Mesenchymal stem cell (in vitro differentiated cells and primary cell): ENCODE measurements around the gene FAM181A.
A peak's percentile ranks its signal among the peaks of the same experiment; 100 is the strongest.

ENCODE experiments used
- DNase-seq: peaks from one replicate; pipeline ENCODE4 v3.0.0-alpha.2; 2013
- H2AFZ ChIP-seq: one replicate; pipeline ENCODE4 v1.6.1; 2013; ENCODE audit warnings: low read depth, mild to moderate bottlenecking, control low read depth, inconsistent platforms, low read length, moderate library complexity
- H2AK5ac ChIP-seq: 2 replicates; pipeline ENCODE4 v1.6.1; 2013; ENCODE audit warnings: low read length, moderate library complexity, mild to moderate bottlenecking, inconsistent platforms; ENCODE audit not compliant: severe bottlenecking
- H2BK120ac ChIP-seq: one replicate; pipeline ENCODE4 v1.6.1; 2013; ENCODE audit warnings: low read depth, mild to moderate bottlenecking, inconsistent platforms, low read length, moderate library complexity
- H2BK12ac ChIP-seq, 2 experiments: one replicate each; pipeline ENCODE4 v1.6.1; 2013; ENCODE audit warnings: inconsistent platforms in 2 of 2, low read length in 2 of 2, mild to moderate bottlenecking in 2 of 2, moderate library complexity in 2 of 2, control low read depth in 1 of 2
- H2BK15ac ChIP-seq: one replicate; pipeline ENCODE4 v1.6.1; 2013; ENCODE audit warnings: mild to moderate bottlenecking, low read depth, inconsistent platforms; ENCODE audit not compliant: poor library complexity, severe bottlenecking
- H2BK5ac ChIP-seq: 2 replicates; pipeline ENCODE4 v1.6.1; 2013; ENCODE audit warnings: low read depth, mild to moderate bottlenecking, low read length, control low read depth, inconsistent platforms; ENCODE audit not compliant: poor library complexity, severe bottlenecking
- H3K14ac ChIP-seq, 2 experiments: one replicate each; pipeline ENCODE4 v1.6.1; 2013; ENCODE audit warnings: inconsistent platforms in 2 of 2, low read length in 2 of 2, control low read depth in 1 of 2, mild to moderate bottlenecking in 1 of 2, moderate library complexity in 1 of 2
- H3K18ac ChIP-seq, 2 experiments: one replicate each; pipeline ENCODE4 v1.6.1; 2013; ENCODE audit warnings: inconsistent platforms in 2 of 2, low read length in 2 of 2, control low read depth in 1 of 2, low read depth in 1 of 2, mild to moderate bottlenecking in 1 of 2
- H3K23ac ChIP-seq, 2 experiments: one replicate each; pipeline ENCODE4 v1.6.1; 2013; ENCODE audit warnings: inconsistent platforms in 2 of 2, low read length in 2 of 2, mild to moderate bottlenecking in 2 of 2, moderate library complexity in 2 of 2, control low read depth in 1 of 2
- H3K27ac ChIP-seq: 2 replicates; pipeline ENCODE4 v1.5.1; 2013; ENCODE audit warnings: mild to moderate bottlenecking, moderate library complexity, low read length, control low read depth, inconsistent platforms; ENCODE audit not compliant: poor library complexity, severe bottlenecking
- H3K27me3 ChIP-seq, 2 experiments: 2 replicates each; pipeline versions ENCODE4 v1.6.1 to v1.7.0; 2013; ENCODE audit warnings: low read length in 2 of 2, mild to moderate bottlenecking in 2 of 2, moderate library complexity in 2 of 2, control low read depth in 1 of 2, inconsistent platforms in 1 of 2; ENCODE audit not compliant: control insufficient read depth in 1 of 2, insufficient read depth in 1 of 2
- H3K36me3 ChIP-seq, 2 experiments: 2 replicates each; pipeline versions ENCODE4 v1.6.1 to v1.7.0; 2013; ENCODE audit warnings: low read length in 2 of 2, control low read depth in 1 of 2, inconsistent platforms in 1 of 2, low read depth in 1 of 2, mild to moderate bottlenecking in 1 of 2; ENCODE audit not compliant: insufficient read depth in 2 of 2, control insufficient read depth in 1 of 2
- H3K4ac ChIP-seq, 2 experiments: one replicate each; pipeline ENCODE4 v1.6.1; 2013; ENCODE audit warnings: inconsistent platforms in 2 of 2, low read length in 2 of 2, mild to moderate bottlenecking in 2 of 2, moderate library complexity in 2 of 2, control low read depth in 1 of 2, low read depth in 1 of 2
- H3K4me1 ChIP-seq: 2 replicates; pipeline ENCODE4 v1.6.1; 2013; ENCODE audit warnings: low read depth, low read length, control low read depth; ENCODE audit not compliant: control insufficient read depth, insufficient read depth
- H3K4me2 ChIP-seq: 2 replicates; pipeline ENCODE4 v1.6.1; 2013; ENCODE audit warnings: low read length, mild to moderate bottlenecking, inconsistent platforms; ENCODE audit not compliant: poor library complexity, severe bottlenecking
- H3K4me3 ChIP-seq, 2 experiments: 2 replicates each; pipeline versions ENCODE4 v1.5.1 to v1.7.0; 2013; ENCODE audit warnings: low read length in 2 of 2, mild to moderate bottlenecking in 2 of 2, control low read depth in 1 of 2, low read depth in 1 of 2; ENCODE audit not compliant: insufficient read depth in 1 of 2
- H3K79me1 ChIP-seq: replicated peaks from 2 replicates; pipeline ENCODE4 v1.6.1; 2013; ENCODE audit warnings: mild to moderate bottlenecking, control low read depth, low read length, inconsistent platforms; ENCODE audit not compliant: poor library complexity, severe bottlenecking
- H3K9ac ChIP-seq: 2 replicates; pipeline ENCODE4 v1.7.0; 2013; ENCODE audit warnings: mild to moderate bottlenecking, low read length, moderate library complexity
- H3K9me3 ChIP-seq: 2 replicates; pipeline ENCODE4 v1.7.0; 2013; ENCODE audit warnings: mild to moderate bottlenecking, low read length; ENCODE audit not compliant: control insufficient read depth
- H4K8ac ChIP-seq: one replicate; pipeline ENCODE4 v1.6.1; 2013; ENCODE audit warnings: inconsistent platforms, mild to moderate bottlenecking, low read length, moderate library complexity
- H4K91ac ChIP-seq: one replicate; pipeline ENCODE4 v1.6.1; 2013; ENCODE audit warnings: mild to moderate bottlenecking, low read length, inconsistent platforms
- WGBS: methylation state at CpG from one replicate; pipeline ENCODE4 v1.1.7; 2013; ENCODE audit warnings: mixed read lengths; 5-methylcytosine and 5-hydroxymethylcytosine counted together

FAM181A gene

GRCh38 chr14:93937519-93937918 is 10.4 kb downstream of the FAM181A start:
- Histone ChIP-seq H2AK5ac (no peak overlapping the region), H3K4ac (no peak overlapping the region), H3K9ac (no peak overlapping the region), H3K9me3 (no peaks in the 10 kb centered on the region), H4K8ac (no peak overlapping the region), H2AFZ (no peak overlapping the region), H3K4me2 (no peak overlapping the region), H2BK120ac (no peak overlapping the region), H3K27ac (no peak overlapping the region), H3K4me1 (peaks cover 31% of the 10 kb centered on the region), H2BK12ac (no peak overlapping the region), H3K36me3 (peaks cover 0 to 3% of the 10 kb centered on the region in 2 experiments), H3K4me3 (no peak overlapping the region), H3K23ac (no peak overlapping the region), H3K27me3 (peaks cover 28 to 65% of the 10 kb centered on the region in 2 experiments), H2BK5ac (no peak overlapping the region), H4K91ac (no peak overlapping the region), H3K14ac (no peak overlapping the region), H2BK15ac (no peak overlapping the region), H3K18ac (no peak overlapping the region), H3K79me1 (no peaks in the 10 kb centered on the region)
- no peak for DNase-seq
- 96% methylated on average over 13 of the region's 13 CpGs for WGBS

GRCh38 chr14:93938751-93939303 is 11.7 kb downstream of the FAM181A start:
- Histone ChIP-seq H2AK5ac (no peak overlapping the region), H3K4me1 (peaks cover 35% of the 10 kb centered on the region), H3K27me3 (peaks cover 28 to 55% of the 10 kb centered on the region in 2 experiments), H3K4me3 (peak overlapping the region in 1 of 2 experiments; percentile 51), H3K4ac (no peak overlapping the region), H2AFZ (no peak overlapping the region), H3K79me1 (no peaks in the 10 kb centered on the region), H2BK12ac (no peak overlapping the region), H2BK5ac (no peak overlapping the region), H3K23ac (no peak overlapping the region), H4K91ac (no peak overlapping the region), H2BK15ac (no peak overlapping the region), H3K27ac (no peak overlapping the region), H3K36me3 (peaks cover 0 to 3% of the 10 kb centered on the region in 2 experiments), H4K8ac (peak overlapping the region; percentile 19), H3K9me3 (no peaks in the 10 kb centered on the region), H2BK120ac (no peak overlapping the region), H3K4me2 (no peak overlapping the region), H3K18ac (no peak overlapping the region), H3K9ac (no peak overlapping the region), H3K14ac (peak overlapping the region in 1 of 2 experiments; percentile 13)
- 58% methylated on average over 46 of the region's 46 CpGs for WGBS
- DNase-seq, result no peak

- no peak overlapping the region for H2BK5ac ChIP-seq
- no peak overlapping the region for H3K9ac ChIP-seq
- no peak overlapping the region for H4K91ac ChIP-seq
- H2BK15ac ChIP-seq, result no peak overlapping the region
- 15% methylated on average over 45 of the region's 84 CpGs for WGBS
- H3K4me2 ChIP-seq, result peak overlapping the region; percentile 77
- no peaks in the 10 kb centered on the region for H3K9me3 ChIP-seq
- peaks cover 0 to 3% of the 10 kb centered on the region in 2 experiments for H3K36me3 ChIP-seq
- H4K8ac ChIP-seq, result peak overlapping the region; percentile 19
- H3K18ac ChIP-seq, result no peak overlapping the region
- H3K27ac ChIP-seq, result no peak overlapping the region
- H2AFZ ChIP-seq, result peak overlapping the region; percentile 60
- H3K23ac ChIP-seq, result peak overlapping the region in 1 of 2 experiments; percentile 66
- peak overlapping the region in 1 of 2 experiments; percentile 13 for H3K14ac ChIP-seq
- H2BK120ac ChIP-seq, result no peak overlapping the region
- no peaks in the 10 kb centered on the region for H3K79me1 ChIP-seq
- H2BK12ac ChIP-seq, result no peak overlapping the region
- H3K27me3 ChIP-seq, result peaks cover 24 to 52% of the 10 kb centered on the region in 2 experiments
- peak overlapping the region; percentile 48 to 51 for H3K4me3 ChIP-seq
- H3K4ac ChIP-seq, result no peak overlapping the region
- DNase-seq, result peak; percentile 57
- peaks cover 38% of the 10 kb centered on the region for H3K4me1 ChIP-seq
- peak overlapping the region; percentile 72 for H2AK5ac ChIP-seq
Measured at GRCh38 chr14:93939304-93940229, 12.4 kb downstream of the FAM181A start.

- Histone ChIP-seq H2AFZ (no peak overlapping the region), H3K4ac (no peak overlapping the region), H3K4me2 (no peak overlapping the region), H3K9me3 (no peaks in the 10 kb centered on the region), H3K14ac (no peak overlapping the region), H3K4me3 (no peak overlapping the region), H3K27ac (peak overlapping the region; percentile 6), H3K18ac (no peak overlapping the region), H4K91ac (no peak overlapping the region), H3K4me1 (peaks cover 43% of the 10 kb centered on the region), H2BK120ac (no peak overlapping the region), H2BK5ac (no peak overlapping the region), H2BK12ac (no peak overlapping the region), H4K8ac (no peak overlapping the region), H2BK15ac (no peak overlapping the region), H3K36me3 (peaks cover 0 to 3% of the 10 kb centered on the region in 2 experiments), H3K27me3 (peaks cover 16 to 44% of the 10 kb centered on the region in 2 experiments), H2AK5ac (peak overlapping the region; percentile 40), H3K9ac (no peak overlapping the region), H3K23ac (no peak overlapping the region), H3K79me1 (no peaks in the 10 kb centered on the region)
- DNase-seq, result no peak
- 87% methylated on average over 5 of the region's 6 CpGs for WGBS
Measured at GRCh38 chr14:93940437-93940836, 13.3 kb downstream of the FAM181A start.
